GM23248 (cell line): ENCODE results near the gene SKA1. TPM values are rescaled to one million over a fixed set of nuclear protein-coding genes. Genes with fewer than 3 reads are reported as not detected.
"Not testable (repeated sequence)": the region's sequence is repeated elsewhere in the genome, so short reads cannot be mapped to it uniquely, and the experiment has no call there.

Experiments
- DNase-seq: peaks from one replicate; pipeline ENCODE4 v3.0.0-alpha.2; 2015
- H2AFZ ChIP-seq: fragments of 200-600 bp; sonication (generic); 2 replicates; pipeline ENCODE4 v1.6.1; 2016; ENCODE audit warnings: antibody characterized with exemption
- H3F3A ChIP-seq: fragments of 200-600 bp; sonication (generic); 2 replicates; pipeline ENCODE4 v1.6.1; 2016; ENCODE audit warnings: mild to moderate bottlenecking, antibody characterized with exemption, mixed run types; ENCODE audit not compliant: insufficient read depth
- H3K27ac ChIP-seq: fragments of 200-600 bp; sonication (generic); 2 replicates; pipeline ENCODE4 v1.5.1; 2016; ENCODE audit warnings: mild to moderate bottlenecking
- H3K27me3 ChIP-seq: fragments of 200-600 bp; sonication (generic); replicated peaks from 2 replicates; pipeline ENCODE4 v1.6.1; 2016; ENCODE audit warnings: mild to moderate bottlenecking; ENCODE audit not compliant: insufficient read depth
- H3K36me3 ChIP-seq: fragments of 200-600 bp; sonication (generic); 2 replicates; pipeline ENCODE4 v1.6.1; 2016; ENCODE audit warnings: low read depth, mild to moderate bottlenecking
- H3K4me1 ChIP-seq: fragments of 200-600 bp; sonication (generic); 2 replicates; pipeline ENCODE4 v1.6.1; 2016; ENCODE audit warnings: mild to moderate bottlenecking; ENCODE audit not compliant: insufficient read depth
- H3K4me2 ChIP-seq: fragments of 200-600 bp; sonication (generic); one replicate; pipeline ENCODE4 v1.6.1; 2016; ENCODE audit warnings: mild to moderate bottlenecking; ENCODE audit not compliant: unreplicated experiment
- H3K4me3 ChIP-seq: fragments of 200-600 bp; sonication (generic); 2 replicates; pipeline ENCODE4 v1.5.1; 2016; ENCODE audit warnings: mild to moderate bottlenecking
- H3K79me2 ChIP-seq: fragments of 200-600 bp; sonication (generic); 2 replicates; pipeline ENCODE4 v1.6.1; 2016; ENCODE audit warnings: mild to moderate bottlenecking; ENCODE audit not compliant: insufficient read depth
- H3K9ac ChIP-seq: fragments of 200-600 bp; sonication (generic); 2 replicates; pipeline ENCODE4 v1.6.1; 2016; ENCODE audit warnings: mild to moderate bottlenecking
- H3K9me2 ChIP-seq: fragments of 200-600 bp; sonication (generic); 2 replicates; pipeline ENCODE4 v1.6.1; 2016; ENCODE audit warnings: mixed run types, mild to moderate bottlenecking, moderate library complexity; ENCODE audit not compliant: insufficient read depth
- H3K9me3 ChIP-seq: fragments of 200-600 bp; sonication (generic); one replicate; pipeline ENCODE4 v1.6.1; 2017; ENCODE audit warnings: low read depth
- H4K20me1 ChIP-seq: fragments of 200-600 bp; sonication (generic); 2 replicates; pipeline ENCODE4 v1.6.0; 2016; ENCODE audit not compliant: insufficient read depth
- EZH2 ChIP-seq: fragments of 200-600 bp; sonication (generic); IDR thresholded peaks from 2 replicates; pipeline ENCODE4 v1.6.1; 2018; ENCODE audit warnings: antibody characterized with exemption, mild to moderate bottlenecking; ENCODE audit not compliant: insufficient read depth, poor library complexity, severe bottlenecking
- EZH2phosphoT487 ChIP-seq: fragments of 200-600 bp; sonication (generic); IDR thresholded peaks from 2 replicates; pipeline ENCODE4 v1.6.1; 2018; ENCODE audit warnings: antibody characterized with exemption, moderate library complexity, mild to moderate bottlenecking, low read depth; ENCODE audit not compliant: insufficient read depth
- WGBS, 2 experiments: methylation state at CpG; one replicate each; pipeline ENCODE4 v1.1.6; 2015 to 2017; ENCODE audit warnings: low lambda C conversion rate in 2 of 2, low coverage in 1 of 2; ENCODE audit errors: missing lambda C conversion rate in 2 of 2; 5-methylcytosine and 5-hydroxymethylcytosine counted together
- in situ Hi-C: fragments of 300-500 bp; cut with MboI; formaldehyde crosslinking; loops from 2 replicates; pipeline ENCODE4 v1.15.0; 2020
- polyA plus RNA-seq: library from polyadenylated mRNA; unstranded; fragments of >200 nt; fragmentation: Nextera tagmentation; extraction: Ambion mirVana; gene quantifications from 2 replicates; pipeline ENCODE4 v1.2.1, GENCODE V29; 2016
- total RNA-seq: library from RNA; depleted of rRNA; stranded (reverse); fragments of >200 nt; shearing (Covaris generic); gene quantifications from 2 replicates; pipeline ENCODE4 v1.2.3, GENCODE V29; 2014

SKA1 gene
- total and polyA plus RNA-seq, 2 experiments from 2014 or later: 6.6 to 8.8 TPM

GRCh38 chr18:50428531-50429206 is 53.8 kb downstream of the SKA1 start:
- H3K4me3 ChIP-seq: no peak overlapping the region
- no peaks in the 10 kb centered on the region for H3K9me3 ChIP-seq
- H3K9ac ChIP-seq: no peak overlapping the region
- no peaks in the 10 kb centered on the region for H3K79me2 ChIP-seq
- no peak overlapping the region for H2AFZ ChIP-seq
- DNase-seq: peak; percentile 7
- no peak overlapping the region for H3K4me2 ChIP-seq
- TF ChIP-seq EZH2 (no peak), EZH2phosphoT487 (no peak)
- peaks cover 5% of the 10 kb centered on the region for H3K27me3 ChIP-seq
- in situ Hi-C loops: no loop called here
- no peaks in the 10 kb centered on the region for H3K4me1 ChIP-seq
- H3K9me2 ChIP-seq: no peaks in the 10 kb centered on the region
- H3K36me3 ChIP-seq: no peaks in the 10 kb centered on the region
- H3K27ac ChIP-seq: no peak overlapping the region
- no peaks in the 10 kb centered on the region for H4K20me1 ChIP-seq
- H3F3A ChIP-seq: no peaks in the 10 kb centered on the region
- WGBS, 2 experiments: 42 to 52% methylated on average over 3 of the region's 3 CpGs

GRCh38 chr18:50429207-50429948 is 54.5 kb downstream of the SKA1 start:
- no peak overlapping the region for H2AFZ ChIP-seq
- DNase-seq: peak; percentile 47
- WGBS, 2 experiments: 19 to 22% methylated on average over 5 of the region's 5 CpGs
- H3F3A ChIP-seq: no peaks in the 10 kb centered on the region
- H3K4me1 ChIP-seq: no peaks in the 10 kb centered on the region
- no peak overlapping the region for H3K27ac ChIP-seq
- no peak overlapping the region for H3K9ac ChIP-seq
- no peaks in the 10 kb centered on the region for H3K36me3 ChIP-seq
- H3K9me3 ChIP-seq: no peaks in the 10 kb centered on the region
- no peak overlapping the region for H3K4me2 ChIP-seq
- in situ Hi-C loops: no loop called here
- peaks cover 5% of the 10 kb centered on the region for H3K27me3 ChIP-seq
- no peaks in the 10 kb centered on the region for H3K9me2 ChIP-seq
- H3K79me2 ChIP-seq: no peaks in the 10 kb centered on the region
- H3K4me3 ChIP-seq: no peak overlapping the region
- H4K20me1 ChIP-seq: no peaks in the 10 kb centered on the region
- TF ChIP-seq EZH2phosphoT487 (no peak), EZH2 (no peak)

GRCh38 chr18:50432915-50433314 is 58.1 kb downstream of the SKA1 start:
- Histone ChIP-seq H3K4me3 (no peak overlapping the region), H3K27ac (no peak overlapping the region), H3K9ac (no peak overlapping the region), H4K20me1 (no peaks in the 10 kb centered on the region), H3K27me3 (no peaks in the 10 kb centered on the region; the same call in none of the 2 replicates), H3F3A (no peaks in the 10 kb centered on the region), H3K36me3 (no peaks in the 10 kb centered on the region), H3K9me2 (no peaks in the 10 kb centered on the region), H2AFZ (no peak overlapping the region), H3K9me3 (no peaks in the 10 kb centered on the region), H3K4me2 (no peak overlapping the region), H3K4me1 (no peaks in the 10 kb centered on the region), H3K79me2 (no peaks in the 10 kb centered on the region)
- TF ChIP-seq EZH2phosphoT487 (no peak), EZH2 (no peak)
- DNase-seq: peak; percentile 17
- WGBS, 2 experiments: 52 to 60% methylated on average over 3 of the region's 3 CpGs
- in situ Hi-C loops: no loop called here

GRCh38 chr18:50436742-50437141 is 61.9 kb downstream of the SKA1 start:
- H3K9me2 ChIP-seq, H3K4me1 ChIP-seq, DNase-seq, H3K27ac ChIP-seq, H3K9me3 ChIP-seq, H3K27me3 ChIP-seq, in situ Hi-C loops, H3K4me3 ChIP-seq, H3K9ac ChIP-seq, H4K20me1 ChIP-seq, H3F3A ChIP-seq, H2AFZ ChIP-seq, H3K4me2 ChIP-seq, H3K79me2 ChIP-seq, H3K36me3 ChIP-seq: not testable (repeated sequence)
- WGBS, 2 experiments: 33% methylated on average over 1 of the region's 1 CpG
